Measurements from ENCODE around the gene PGM5.
"Not testable (repeated sequence)": the region's sequence is repeated elsewhere in the genome, so short reads cannot be mapped to it uniquely, and the experiment has no call there.

PGM5 gene

GRCh38 chr9:68383894-68384293, 27.5 kb downstream of the PGM5 start:
- not testable (repeated sequence) for DNase-seq

GRCh38 chr9:68389558-68389957, 33.1 kb downstream of the PGM5 start:
- DNase-seq, result not testable (repeated sequence)

- not testable (repeated sequence) for DNase-seq
Measured at GRCh38 chr9:68390737-68391136, 34.3 kb downstream of the PGM5 start.

GRCh38 chr9:68396411-68397094, 40.1 kb downstream of the PGM5 start:
- not testable (repeated sequence) for DNase-seq

GRCh38 chr9:68397095-68397423, 40.6 kb downstream of the PGM5 start:
- DNase-seq, result not testable (repeated sequence)

- DNase-seq, result not testable (repeated sequence)
Measured at GRCh38 chr9:68397796-68398195, 41.4 kb downstream of the PGM5 start.

- DNase-seq, result not testable (repeated sequence)
Measured at GRCh38 chr9:68398324-68398723, 41.9 kb downstream of the PGM5 start.

- DNase-seq, result not testable (repeated sequence)
Measured at GRCh38 chr9:68404421-68405185, 48.2 kb downstream of the PGM5 start.

GRCh38 chr9:68411865-68412264, 55.5 kb downstream of the PGM5 start:
- DNase-seq, result not testable (repeated sequence)

GRCh38 chr9:68412754-68413153, 56.3 kb downstream of the PGM5 start:
- not testable (repeated sequence) for DNase-seq

GRCh38 chr9:68415065-68415464, 58.7 kb downstream of the PGM5 start:
- not testable (repeated sequence) for DNase-seq

GRCh38 chr9:68416936-68417564, 60.6 kb downstream of the PGM5 start:
- DNase-seq, result no peak

- DNase-seq, result no peak
Measured at GRCh38 chr9:68417762-68418161, 61.4 kb downstream of the PGM5 start.

- DNase-seq, result no peak
Measured at GRCh38 chr9:68418259-68418845, 61.9 kb downstream of the PGM5 start.

- no peak for DNase-seq
Measured at GRCh38 chr9:68419901-68420300, 63.5 kb downstream of the PGM5 start.

GRCh38 chr9:68426755-68427154, 70.3 kb downstream of the PGM5 start:
- DNase-seq, result peak; percentile 58

- no peak for DNase-seq
Measured at GRCh38 chr9:68427216-68427977, 71.0 kb downstream of the PGM5 start.

- no peak for DNase-seq
Measured at GRCh38 chr9:68428481-68428880, 72.1 kb downstream of the PGM5 start.

- DNase-seq, result no peak
Measured at GRCh38 chr9:68429631-68430030, 73.2 kb downstream of the PGM5 start.

GRCh38 chr9:68431307-68431706, 74.9 kb downstream of the PGM5 start:
- no peak for DNase-seq

GRCh38 chr9:68433531-68434110, 77.2 kb downstream of the PGM5 start:
- DNase-seq, result no peak

GRCh38 chr9:68437785-68438184, 81.4 kb downstream of the PGM5 start:
- peak; percentile 51 for DNase-seq

All from NCI-H446 treated with DMSO at 0.1 percent for 48 hours (cell line).